ENCODE measurements around the gene LOXL3. TPM values are rescaled to one million over a fixed set of nuclear protein-coding genes. Genes with fewer than 3 reads are reported as not detected.

LOXL3 gene
- total RNA-seq, 1 donor from 2014 or later = 2.3 TPM

DNA sequence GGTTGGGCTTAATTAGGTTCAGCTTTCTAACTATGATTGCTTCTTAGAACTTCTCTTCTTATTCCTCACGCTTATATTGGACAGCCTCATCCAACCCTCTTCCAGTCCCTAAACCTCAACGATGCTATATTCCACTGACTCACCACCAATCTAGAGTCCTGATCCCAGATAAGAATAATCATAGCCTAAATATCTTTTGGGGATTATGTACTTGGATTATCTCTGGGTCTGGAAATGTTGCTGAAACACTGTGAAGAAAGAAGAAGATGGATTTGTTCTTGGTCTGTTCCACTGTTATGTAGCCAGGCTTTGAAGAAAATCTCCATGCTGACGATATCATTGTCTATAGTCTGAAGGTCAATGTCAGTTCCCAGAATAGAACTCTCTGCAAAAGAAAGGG is 27.7 kb upstream of the LOXL3 start:
- no peaks in the 10 kb centered on the region for H3K9me3 Mint-ChIP-seq
- POLR2A ChIA-PET = no interaction called here
- intact Hi-C loops (cut with micrococcal nuclease) = no loop called here

DNA sequence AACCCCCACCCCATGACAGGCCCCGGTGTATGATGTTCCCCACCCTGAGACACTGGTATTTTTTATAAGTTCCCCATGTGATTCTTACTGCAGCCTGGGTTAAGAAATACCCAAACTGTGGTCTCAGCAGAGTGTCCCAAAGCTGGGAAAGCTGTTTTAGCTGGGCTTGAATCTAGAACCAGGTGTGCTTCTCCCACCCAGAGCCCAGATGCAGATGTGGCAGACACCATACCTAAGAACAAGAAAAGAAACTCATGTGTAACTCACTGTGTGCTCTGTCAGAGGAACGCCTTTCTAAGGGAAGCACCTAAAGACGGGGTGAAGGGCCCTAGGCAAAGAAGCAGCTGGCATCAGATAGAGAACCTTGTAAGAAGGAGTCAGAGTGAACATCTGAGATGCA is 24.7 kb upstream of the LOXL3 start:
- Mint-ChIP-seq H3K36me3 (ENCODE audit: low read depth) (no peaks in the 10 kb centered on the region), H3K9me3 (no peaks in the 10 kb centered on the region), H3K27me3 (no peaks in the 10 kb centered on the region), H3K4me1 (peaks cover 35% of the 10 kb centered on the region), H3K27ac (no peak overlapping the region), H3K4me3 (no peak overlapping the region)
- no peak for DNase-seq
- intact Hi-C loops (cut with micrococcal nuclease) = no loop called here
- TF ChIP-seq, protein P1, sequence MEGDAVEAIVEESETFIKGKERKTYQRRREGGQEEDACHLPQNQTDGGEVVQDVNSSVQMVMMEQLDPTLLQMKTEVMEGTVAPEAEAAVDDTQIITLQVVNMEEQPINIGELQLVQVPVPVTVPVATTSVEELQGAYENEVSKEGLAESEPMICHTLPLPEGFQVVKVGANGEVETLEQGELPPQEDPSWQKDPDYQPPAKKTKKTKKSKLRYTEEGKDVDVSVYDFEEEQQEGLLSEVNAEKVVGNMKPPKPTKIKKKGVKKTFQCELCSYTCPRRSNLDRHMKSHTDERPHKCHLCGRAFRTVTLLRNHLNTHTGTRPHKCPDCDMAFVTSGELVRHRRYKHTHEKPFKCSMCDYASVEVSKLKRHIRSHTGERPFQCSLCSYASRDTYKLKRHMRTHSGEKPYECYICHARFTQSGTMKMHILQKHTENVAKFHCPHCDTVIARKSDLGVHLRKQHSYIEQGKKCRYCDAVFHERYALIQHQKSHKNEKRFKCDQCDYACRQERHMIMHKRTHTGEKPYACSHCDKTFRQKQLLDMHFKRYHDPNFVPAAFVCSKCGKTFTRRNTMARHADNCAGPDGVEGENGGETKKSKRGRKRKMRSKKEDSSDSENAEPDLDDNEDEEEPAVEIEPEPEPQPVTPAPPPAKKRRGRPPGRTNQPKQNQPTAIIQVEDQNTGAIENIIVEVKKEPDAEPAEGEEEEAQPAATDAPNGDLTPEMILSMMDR (IDR thresholded peaks at IDR 0.05) = no peak
- ChIA-PET POLR2A (interaction anchor here (1.6 kb wide), 1 partner anchor 96 kb away, joined by 4 read pairs; the partner anchor contains the start of genes CCDC142 and TTC31), CTCF (interaction anchor here (3.5 kb wide), 1 partner anchor 10 kb away, joined by 21 read pairs; no protein-coding TSS in a partner anchor)
- no peak for ATAC-seq (ENCODE audit: low read depth)

More for the DNA sequence above, 27.7 kb upstream of the LOXL3 start:
- TF ChIP-seq, protein P1 (IDR thresholded peaks at IDR 0.05) = no peak
- no peak for DNase-seq
- H3K4me1 Mint-ChIP-seq = peaks cover 18% of the 10 kb centered on the region
- no peak overlapping the region for H3K4me3 Mint-ChIP-seq
- no peak overlapping the region for H3K27ac Mint-ChIP-seq
- CTCF ChIA-PET = no interaction called here
- H3K36me3 Mint-ChIP-seq (ENCODE audit: low read depth) = no peaks in the 10 kb centered on the region
- ATAC-seq (ENCODE audit: low read depth) = no peak
- no peaks in the 10 kb centered on the region for H3K27me3 Mint-ChIP-seq

DNA sequence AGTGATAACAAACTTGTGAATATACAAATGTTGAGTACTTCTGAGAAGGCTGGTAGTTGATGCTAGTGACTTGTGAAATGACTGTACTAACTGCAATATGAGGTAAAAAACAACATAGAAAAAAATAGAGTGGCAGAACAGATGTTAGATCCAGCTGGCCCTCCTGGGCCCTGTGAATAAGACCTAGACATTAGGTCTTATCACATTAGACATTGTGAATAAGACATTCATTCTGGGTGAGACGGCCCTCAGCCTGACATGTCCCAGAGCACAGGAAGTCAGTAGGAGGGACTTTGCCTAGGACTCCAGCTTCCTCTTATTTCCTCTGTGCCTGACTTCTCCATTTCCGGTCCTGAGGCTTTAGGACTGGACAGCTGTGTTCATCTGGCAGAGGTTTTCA is 23.7 kb upstream of the LOXL3 start:
- POLR2A ChIA-PET = interaction anchor here (1.1 to 1.6 kb wide), 6 partner anchors 21 to 163 kb away, joined by 3 to 5 read pairs (median 4); partner anchors contain the start of genes AUP1, CCDC142, HTRA2 and TTC31
- ATAC-seq (ENCODE audit: low read depth) = peak; percentile 29
- H3K4me1 Mint-ChIP-seq = peaks cover 37% of the 10 kb centered on the region

DNA sequence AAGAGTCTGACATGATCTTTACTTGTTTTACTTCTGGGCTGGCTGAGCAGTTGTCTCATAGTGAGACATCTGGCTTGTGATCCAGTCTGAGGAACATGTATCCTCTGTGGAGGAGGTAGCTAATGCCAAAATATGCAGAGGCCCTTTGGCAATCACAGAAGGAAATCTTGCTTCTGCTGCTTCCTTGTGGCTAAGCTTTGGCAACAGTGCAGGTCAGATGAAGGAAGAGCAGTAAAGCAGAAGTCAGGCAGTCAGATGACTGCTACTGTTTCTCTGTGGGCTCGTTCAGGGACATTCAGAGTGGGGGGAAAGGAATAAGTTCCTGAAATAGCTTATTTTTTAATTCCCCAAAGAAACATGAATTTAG is 23.1 kb upstream of the LOXL3 start:
- ChIA-PET POLR2A (interaction anchor here (0.8 to 1.6 kb wide), 7 partner anchors 21 to 162 kb away, joined by 3 to 5 read pairs (median 4); partner anchors contain the start of genes AUP1, CCDC142, HTRA2 and TTC31), CTCF (interaction anchor here (1.1 to 3.5 kb wide), 4 partner anchors 11 to 242 kb away, joined by 3 to 21 read pairs (median 4); partner anchors contain the start of genes CCDC142 and TTC31)
- Mint-ChIP-seq H3K9me3 (no peaks in the 10 kb centered on the region), H3K4me3 (no peak overlapping the region), H3K27ac (peak overlapping the region; percentile 46), H3K4me1 (peaks cover 37% of the 10 kb centered on the region), H3K36me3 (ENCODE audit: low read depth) (no peaks in the 10 kb centered on the region), H3K27me3 (no peaks in the 10 kb centered on the region)
- ATAC-seq (ENCODE audit: low read depth) = peak; percentile 22
- no peak for DNase-seq
- intact Hi-C loops (cut with micrococcal nuclease) = no loop called here
- TF ChIP-seq, protein P1 (IDR thresholded peaks at IDR 0.05) = no peak

More for the DNA sequence above, 23.7 kb upstream of the LOXL3 start:
- DNase-seq = no peak
- H3K4me3 Mint-ChIP-seq = no peak overlapping the region
- H3K9me3 Mint-ChIP-seq = no peaks in the 10 kb centered on the region
- intact Hi-C loops (cut with micrococcal nuclease) = no loop called here
- CTCF ChIA-PET = interaction anchor here (1.7 to 3.5 kb wide), 2 partner anchors 11 to 45 kb away, joined by 4 to 21 read pairs; no protein-coding TSS in a partner anchor
- no peaks in the 10 kb centered on the region for H3K36me3 Mint-ChIP-seq (ENCODE audit: low read depth)
- TF ChIP-seq, protein P1 (IDR thresholded peaks at IDR 0.05) = no peak
- H3K27ac Mint-ChIP-seq = peak overlapping the region; percentile 46
- no peaks in the 10 kb centered on the region for H3K27me3 Mint-ChIP-seq

DNA sequence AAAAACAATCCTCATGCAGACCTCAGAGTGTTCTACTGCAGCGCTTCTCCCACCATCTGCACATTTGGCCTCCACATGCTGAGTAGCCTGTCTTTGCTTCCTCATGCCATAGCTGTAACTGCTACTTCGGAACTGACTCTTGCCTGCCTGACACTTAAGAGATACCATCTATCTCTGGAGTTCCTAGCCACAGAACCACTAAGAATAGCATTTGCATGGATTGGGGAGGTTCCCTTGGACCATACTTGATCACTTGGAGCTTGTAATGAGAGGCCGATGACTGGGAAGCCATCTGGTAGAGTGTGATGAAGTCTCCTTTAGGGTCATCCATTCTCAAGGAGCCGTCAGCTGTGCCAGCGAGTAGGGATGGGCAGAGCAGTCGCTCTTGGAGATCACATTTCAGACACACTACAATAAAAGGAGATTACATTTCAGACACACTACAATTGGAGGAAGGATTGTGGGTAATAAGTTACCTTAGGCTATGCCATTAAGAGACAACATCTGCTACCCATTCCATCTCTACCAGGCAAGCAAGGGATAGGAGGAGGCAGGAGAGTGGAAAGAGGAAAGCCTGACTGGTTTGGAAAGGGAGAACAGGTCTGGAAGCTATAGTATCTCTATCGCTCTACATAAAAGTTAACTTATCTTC is 22.6 kb upstream of the LOXL3 start:
- peaks cover 37% of the 10 kb centered on the region for H3K4me1 Mint-ChIP-seq
- H3K9me3 Mint-ChIP-seq = no peaks in the 10 kb centered on the region
- intact Hi-C loops (cut with micrococcal nuclease) = no loop called here
- H3K36me3 Mint-ChIP-seq (ENCODE audit: low read depth) = no peaks in the 10 kb centered on the region
- no peaks in the 10 kb centered on the region for H3K27me3 Mint-ChIP-seq
- TF ChIP-seq, protein P1 (IDR thresholded peaks at IDR 0.05) = no peak
- ChIA-PET POLR2A (interaction anchor here (0.8 to 2.5 kb wide), 7 partner anchors 20 to 162 kb away, joined by 3 to 6 read pairs (median 5); partner anchors contain the start of genes AUP1, HTRA2 and WBP1), CTCF (interaction anchor here (1.1 to 3.5 kb wide), 4 partner anchors 12 to 241 kb away, joined by 3 to 21 read pairs (median 4); partner anchors contain the start of genes CCDC142 and TTC31)
- no peak for DNase-seq
- no peak for ATAC-seq (ENCODE audit: low read depth)
- peak overlapping the region; percentile 46 for H3K27ac Mint-ChIP-seq
- H3K4me3 Mint-ChIP-seq = no peak overlapping the region

Data from activated B cell treated with CpG ODN at 0.5 μM for 24 hours (primary cell).